ENCODE results near the gene TEX2.
"Not testable (repeated sequence)": the region's sequence is repeated elsewhere in the genome, so short reads cannot be mapped to it uniquely, and the experiment has no call there.

Gene TEX2

GRCh38 chr17:64236827-64237403 is 26.1 kb downstream of the TEX2 start:
- Histone ChIP-seq H3K36me3 (ENCODE audit: insufficient read depth, low read length) (no peaks in the 10 kb centered on the region), H3K9ac (ENCODE audit: low read depth, low read length) (no peak overlapping the region), H3K4me1 (ENCODE audit: insufficient read depth, low read length) (peaks cover 18% of the 10 kb centered on the region), H3K9me3 (ENCODE audit: control insufficient read depth, insufficient read depth, low read length) (no peaks in the 10 kb centered on the region)

DNA sequence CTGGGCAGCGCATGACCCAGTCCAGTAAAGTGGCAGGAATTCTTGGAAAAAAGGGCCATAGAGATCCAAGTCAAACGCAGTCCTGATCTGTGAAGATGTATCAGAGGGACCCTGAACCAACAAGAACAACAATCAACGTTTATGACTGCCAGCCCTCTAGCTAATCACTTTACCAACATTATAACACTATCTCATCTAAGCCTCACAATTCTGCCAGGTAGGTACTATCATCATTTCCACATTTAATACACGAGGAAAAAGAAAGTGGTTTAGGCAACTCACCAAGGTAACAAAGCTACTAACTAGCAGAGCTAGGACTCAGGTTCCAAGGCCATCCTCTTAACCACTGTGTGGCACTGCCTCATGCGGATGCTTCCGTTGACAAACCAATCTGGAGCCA is 28.1 kb downstream of the TEX2 start:
- H3K36me3 ChIP-seq (ENCODE audit: insufficient read depth, low read length) = no peaks in the 10 kb centered on the region
- no peak overlapping the region for H3K9ac ChIP-seq (ENCODE audit: low read depth, low read length)
- peaks cover 6% of the 10 kb centered on the region for H3K4me1 ChIP-seq (ENCODE audit: insufficient read depth, low read length)
- no peaks in the 10 kb centered on the region for H3K9me3 ChIP-seq (ENCODE audit: control insufficient read depth, insufficient read depth, low read length)

DNA sequence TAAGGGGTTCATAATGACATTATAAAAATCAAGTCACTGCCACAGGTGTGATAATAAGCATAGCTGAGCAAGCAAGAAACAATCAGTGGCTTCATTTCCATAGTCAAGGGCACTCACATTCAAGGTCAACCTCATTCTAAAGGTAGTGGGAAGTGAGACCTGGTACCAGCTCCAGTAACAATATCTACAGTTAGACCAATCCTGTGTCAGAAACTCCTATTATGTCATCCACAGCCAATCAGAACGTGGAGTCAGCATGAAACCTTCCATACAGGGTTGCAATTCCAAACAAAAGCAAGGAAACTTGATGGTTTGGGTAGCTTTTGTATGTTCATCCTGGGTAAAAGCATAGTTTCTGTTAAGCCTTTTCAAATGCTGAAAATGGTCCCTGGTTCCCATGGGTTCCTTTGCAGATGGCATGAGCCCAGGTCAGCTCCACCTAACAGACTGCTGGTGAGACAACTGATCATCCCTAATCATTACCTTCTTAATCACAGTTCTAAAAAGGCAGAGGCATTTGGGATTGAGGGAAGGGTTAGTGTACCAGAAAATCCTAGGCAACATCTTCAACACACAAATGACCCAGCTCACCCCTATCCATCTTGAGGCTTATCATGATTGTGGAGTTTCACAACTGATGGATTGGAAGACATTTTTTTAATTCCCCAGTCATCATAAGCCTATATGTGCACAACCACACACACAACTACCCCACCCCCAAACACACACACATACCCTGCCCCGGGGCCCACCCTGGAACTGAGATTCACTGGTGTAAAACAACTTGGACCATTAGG is 30.4 kb downstream of the TEX2 start:
- Histone ChIP-seq H3K4me1 (ENCODE audit: insufficient read depth, low read length) (peaks cover 6% of the 10 kb centered on the region), H3K9me3 (ENCODE audit: control insufficient read depth, insufficient read depth, low read length) (no peaks in the 10 kb centered on the region), H3K9ac (ENCODE audit: low read depth, low read length) (no peak overlapping the region)

GRCh38 chr17:64231567-64232141 is 31.4 kb downstream of the TEX2 start:
- no peaks in the 10 kb centered on the region for H3K36me3 ChIP-seq (ENCODE audit: insufficient read depth, low read length)
- H3K9ac ChIP-seq (ENCODE audit: low read depth, low read length) = no peak overlapping the region
- no peaks in the 10 kb centered on the region for H3K9me3 ChIP-seq (ENCODE audit: control insufficient read depth, insufficient read depth, low read length)
- peaks cover 6% of the 10 kb centered on the region; the same call in 1 of the 2 replicates for H3K4me1 ChIP-seq (ENCODE audit: insufficient read depth, low read length)

More for the DNA sequence above, 30.4 kb downstream of the TEX2 start:
- no peaks in the 10 kb centered on the region for H3K36me3 ChIP-seq (ENCODE audit: insufficient read depth, low read length)

- peaks cover 6% of the 10 kb centered on the region; the same call in 1 of the 2 replicates for H3K4me1 ChIP-seq (ENCODE audit: insufficient read depth, low read length)
- H3K9me3 ChIP-seq (ENCODE audit: control insufficient read depth, insufficient read depth, low read length) = no peaks in the 10 kb centered on the region
- H3K36me3 ChIP-seq (ENCODE audit: insufficient read depth, low read length) = no peaks in the 10 kb centered on the region
- H3K9ac ChIP-seq (ENCODE audit: low read depth, low read length) = no peak overlapping the region
Observed at GRCh38 chr17:64230791-64231408, 32.2 kb downstream of the TEX2 start.

- no peaks in the 10 kb centered on the region for H3K36me3 ChIP-seq (ENCODE audit: insufficient read depth, low read length)
- no peak overlapping the region for H3K9ac ChIP-seq (ENCODE audit: low read depth, low read length)
Observed at GRCh38 chr17:64229815-64230728, 33.0 kb downstream of the TEX2 start.

GRCh38 chr17:64226132-64226531 is 36.9 kb downstream of the TEX2 start:
- no peaks in the 10 kb centered on the region for H3K9me3 ChIP-seq (ENCODE audit: control insufficient read depth, insufficient read depth, low read length)
- no peaks in the 10 kb centered on the region for H3K4me1 ChIP-seq (ENCODE audit: insufficient read depth, low read length)
- H3K36me3 ChIP-seq (ENCODE audit: insufficient read depth, low read length) = no peaks in the 10 kb centered on the region
- H3K9ac ChIP-seq (ENCODE audit: low read depth, low read length) = no peak overlapping the region

More at GRCh38 chr17:64229815-64230728, 33.0 kb downstream of the TEX2 start:
- H3K9me3 ChIP-seq (ENCODE audit: control insufficient read depth, insufficient read depth, low read length) = no peaks in the 10 kb centered on the region
- peaks cover 6% of the 10 kb centered on the region; the same call in 1 of the 2 replicates for H3K4me1 ChIP-seq (ENCODE audit: insufficient read depth, low read length)

DNA sequence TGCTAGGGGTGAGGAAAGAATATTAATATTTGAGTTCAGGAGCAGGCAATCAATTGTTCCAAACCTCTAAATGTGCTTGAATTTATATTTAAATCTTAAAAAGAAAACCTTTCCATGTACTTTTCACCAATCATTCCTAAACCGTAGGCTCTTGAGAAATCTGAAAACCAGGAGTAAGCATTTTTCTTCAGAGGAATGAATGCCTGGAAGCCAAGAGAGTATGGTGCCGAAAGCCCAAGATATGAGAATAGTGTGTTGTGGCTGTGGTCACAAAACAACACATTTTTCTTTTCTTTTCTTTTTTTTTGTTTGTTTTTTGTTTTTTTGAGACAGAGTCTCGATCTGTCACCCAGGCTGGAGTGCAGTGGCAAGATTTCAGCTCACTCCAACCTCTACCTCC is 37.6 kb downstream of the TEX2 start:
- no peaks in the 10 kb centered on the region for H3K9me3 ChIP-seq (ENCODE audit: control insufficient read depth, insufficient read depth, low read length)
- H3K4me1 ChIP-seq (ENCODE audit: insufficient read depth, low read length) = no peaks in the 10 kb centered on the region
- no peak overlapping the region for H3K9ac ChIP-seq (ENCODE audit: low read depth, low read length)
- H3K36me3 ChIP-seq (ENCODE audit: insufficient read depth, low read length) = no peaks in the 10 kb centered on the region

DNA sequence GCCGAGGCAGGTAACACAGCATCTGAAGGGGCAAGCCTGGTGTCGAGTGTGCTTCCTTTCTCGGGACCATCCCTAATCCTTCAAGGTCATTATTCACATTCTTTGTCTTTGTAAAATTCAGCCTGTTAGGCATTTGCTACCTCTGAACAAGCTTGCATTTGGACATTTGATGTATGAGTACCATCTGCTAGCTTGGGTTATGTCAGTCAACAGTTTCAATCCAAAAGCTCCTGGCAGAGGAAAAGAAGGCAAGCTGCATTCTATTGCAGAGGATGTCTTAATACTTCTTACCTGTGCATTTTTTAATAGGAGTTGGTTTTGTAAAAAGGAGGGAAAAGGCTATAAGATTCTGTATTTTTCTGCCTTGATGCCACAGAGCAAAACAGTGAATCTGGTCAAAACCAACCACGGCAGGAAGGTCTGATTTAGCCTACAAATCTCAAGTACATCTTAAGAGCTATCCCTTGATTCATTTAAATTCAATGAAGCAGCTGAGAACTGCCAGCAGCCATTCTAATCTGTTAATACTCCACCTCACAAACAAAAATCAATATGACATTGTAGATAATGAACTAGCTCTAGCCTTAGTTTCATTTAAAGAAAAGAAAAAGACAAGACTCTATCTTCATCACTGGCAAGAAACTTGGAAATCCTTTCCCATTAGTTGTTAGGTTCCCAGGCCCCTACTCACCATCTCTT is 39.0 kb downstream of the TEX2 start:
- no peak overlapping the region for H3K9ac ChIP-seq (ENCODE audit: low read depth, low read length)
- no peaks in the 10 kb centered on the region for H3K4me1 ChIP-seq (ENCODE audit: insufficient read depth, low read length)
- no peaks in the 10 kb centered on the region for H3K36me3 ChIP-seq (ENCODE audit: insufficient read depth, low read length)
- H3K9me3 ChIP-seq (ENCODE audit: control insufficient read depth, insufficient read depth, low read length) = no peaks in the 10 kb centered on the region

DNA sequence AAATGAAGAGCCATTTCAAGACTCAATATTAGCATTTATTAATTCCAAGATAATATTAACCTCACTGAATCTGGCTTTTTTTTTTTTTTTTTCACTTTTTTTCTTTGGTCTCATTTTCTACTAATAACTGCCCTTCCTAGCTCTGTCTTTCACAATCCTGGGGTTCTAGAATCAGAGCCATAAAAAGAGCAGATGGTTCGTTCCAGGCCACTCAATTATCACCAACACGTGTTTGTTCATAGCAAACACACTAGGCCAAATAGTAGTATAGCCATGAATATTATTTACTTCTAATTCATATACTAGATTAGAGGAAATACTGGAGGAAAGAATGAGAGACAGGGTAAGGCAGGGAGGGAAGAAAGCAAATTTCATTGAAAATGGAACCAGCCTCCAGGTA is 39.8 kb downstream of the TEX2 start:
- no peaks in the 10 kb centered on the region for H3K9me3 ChIP-seq (ENCODE audit: control insufficient read depth, insufficient read depth, low read length)
- H3K4me1 ChIP-seq (ENCODE audit: insufficient read depth, low read length) = no peaks in the 10 kb centered on the region

GRCh38 chr17:64221679-64222078 is 41.4 kb downstream of the TEX2 start:
- Histone ChIP-seq H3K4me1 (ENCODE audit: insufficient read depth, low read length) (peaks cover 8% of the 10 kb centered on the region; the same call in 1 of the 2 replicates), H3K36me3 (ENCODE audit: insufficient read depth, low read length) (no peaks in the 10 kb centered on the region), H3K9me3 (ENCODE audit: control insufficient read depth, insufficient read depth, low read length) (no peaks in the 10 kb centered on the region), H3K9ac (ENCODE audit: low read depth, low read length) (no peak overlapping the region)

More for the DNA sequence above, 39.8 kb downstream of the TEX2 start:
- Histone ChIP-seq H3K36me3 (ENCODE audit: insufficient read depth, low read length) (no peaks in the 10 kb centered on the region), H3K9ac (ENCODE audit: low read depth, low read length) (no peak overlapping the region)

DNA sequence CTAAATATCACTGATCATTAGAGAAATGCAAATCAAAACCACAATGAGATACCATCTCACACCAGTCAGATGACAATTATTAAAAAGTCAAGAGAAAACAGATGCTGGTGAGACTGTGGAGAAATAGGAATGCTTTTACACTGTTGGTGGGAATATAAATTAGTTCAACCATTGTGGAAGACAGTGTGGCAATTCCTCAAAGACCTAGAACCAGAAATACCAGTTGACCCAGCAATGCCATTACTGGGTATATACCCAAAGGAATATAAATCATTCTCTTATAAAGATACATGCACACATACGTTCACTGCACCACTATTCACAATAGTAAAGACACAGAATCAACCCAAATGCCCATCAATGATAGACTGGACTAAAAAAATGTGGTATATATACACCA is 42.5 kb downstream of the TEX2 start:
- H3K4me1 ChIP-seq (ENCODE audit: insufficient read depth, low read length) = peaks cover 13% of the 10 kb centered on the region; the same call in 1 of the 2 replicates
- H3K36me3 ChIP-seq (ENCODE audit: insufficient read depth, low read length); H3K9ac ChIP-seq (ENCODE audit: low read depth, low read length); H3K9me3 ChIP-seq (ENCODE audit: control insufficient read depth, insufficient read depth, low read length): not testable (repeated sequence)

GRCh38 chr17:64219571-64219970 is 43.5 kb downstream of the TEX2 start:
- H3K9ac ChIP-seq (ENCODE audit: low read depth, low read length) = no peak overlapping the region
- H3K36me3 ChIP-seq (ENCODE audit: insufficient read depth, low read length) = no peaks in the 10 kb centered on the region
- peaks cover 13% of the 10 kb centered on the region; the same call in 1 of the 2 replicates for H3K4me1 ChIP-seq (ENCODE audit: insufficient read depth, low read length)
- H3K9me3 ChIP-seq (ENCODE audit: control insufficient read depth, insufficient read depth, low read length) = no peaks in the 10 kb centered on the region
